Chondrocyte (in vitro differentiated cells): ENCODE results near the gene GAP43. TPM values are rescaled to one million over a fixed set of nuclear protein-coding genes. Genes with fewer than 3 reads are reported as not detected.

ENCODE experiments used
- DNase-seq: peaks from one replicate; pipeline ENCODE4 v3.0.0; 2021; ENCODE audit warnings: mixed read lengths, low spot score
- H3K27ac Mint-ChIP-seq: one replicate; pipeline ENCODE4 v1.8.0; 2021; ENCODE audit warnings: mild to moderate bottlenecking, moderate library complexity, mixed read lengths; ENCODE audit not compliant: unreplicated experiment
- H3K27me3 Mint-ChIP-seq: 2 replicates; pipeline ENCODE4 v1.8.0; 2021; ENCODE audit warnings: low read depth, mixed read lengths
- H3K36me3 Mint-ChIP-seq: 2 replicates; pipeline ENCODE4 v1.8.0; 2021; ENCODE audit warnings: low read depth, mixed read lengths
- H3K4me1 Mint-ChIP-seq: 2 replicates; pipeline ENCODE4 v1.8.0; 2021; ENCODE audit warnings: low read depth, mild to moderate bottlenecking, mixed read lengths
- H3K4me3 Mint-ChIP-seq: one replicate; pipeline ENCODE4 v1.8.0; 2021; ENCODE audit warnings: mild to moderate bottlenecking, moderate library complexity, mixed read lengths; ENCODE audit not compliant: unreplicated experiment
- H3K9me3 Mint-ChIP-seq: 2 replicates; pipeline ENCODE4 v1.8.0; 2021; ENCODE audit warnings: low read depth, mixed read lengths
- total RNA-seq: library from RNA; stranded (reverse); gene quantifications from 3 replicates; pipeline ENCODE4 v1.2.1, GENCODE V29; 2021
- TF ChIP-seq, protein P1 (sequence below): fragments of 200-600 bp; sonication (generic); IDR thresholded peaks from 2 replicates; pipeline ENCODE4 v1.5.0; 2021; ENCODE audit warnings: antibody characterized with exemption, mild to moderate bottlenecking, moderate library complexity

Gene GAP43
- total RNA-seq, 1 donor from 2014 or later = 3.6 TPM

DNA sequence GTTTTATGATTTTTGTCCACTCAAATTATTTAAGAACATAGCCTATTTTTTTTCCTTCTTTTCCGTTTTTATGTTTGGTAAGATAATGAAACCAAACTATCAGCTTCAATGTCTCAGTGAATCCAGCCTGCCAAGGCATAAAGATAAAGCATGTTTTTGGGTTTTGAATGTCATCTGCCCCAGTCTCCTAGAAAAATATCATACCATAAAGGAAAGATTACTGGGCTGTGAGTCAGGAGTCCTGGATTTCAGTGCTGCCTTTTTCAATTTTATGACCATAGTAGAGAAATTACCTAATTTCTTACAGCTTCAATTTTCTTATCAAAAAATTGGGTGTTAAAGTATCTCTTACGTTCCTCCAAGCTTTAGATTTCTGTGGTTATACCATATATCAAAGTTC is 87.5 kb downstream of the GAP43 start:
- peak overlapping the region; percentile 76 for H3K27ac Mint-ChIP-seq
- H3K36me3 Mint-ChIP-seq = no peaks in the 10 kb centered on the region
- DNase-seq = no peak
- TF ChIP-seq, protein P1, sequence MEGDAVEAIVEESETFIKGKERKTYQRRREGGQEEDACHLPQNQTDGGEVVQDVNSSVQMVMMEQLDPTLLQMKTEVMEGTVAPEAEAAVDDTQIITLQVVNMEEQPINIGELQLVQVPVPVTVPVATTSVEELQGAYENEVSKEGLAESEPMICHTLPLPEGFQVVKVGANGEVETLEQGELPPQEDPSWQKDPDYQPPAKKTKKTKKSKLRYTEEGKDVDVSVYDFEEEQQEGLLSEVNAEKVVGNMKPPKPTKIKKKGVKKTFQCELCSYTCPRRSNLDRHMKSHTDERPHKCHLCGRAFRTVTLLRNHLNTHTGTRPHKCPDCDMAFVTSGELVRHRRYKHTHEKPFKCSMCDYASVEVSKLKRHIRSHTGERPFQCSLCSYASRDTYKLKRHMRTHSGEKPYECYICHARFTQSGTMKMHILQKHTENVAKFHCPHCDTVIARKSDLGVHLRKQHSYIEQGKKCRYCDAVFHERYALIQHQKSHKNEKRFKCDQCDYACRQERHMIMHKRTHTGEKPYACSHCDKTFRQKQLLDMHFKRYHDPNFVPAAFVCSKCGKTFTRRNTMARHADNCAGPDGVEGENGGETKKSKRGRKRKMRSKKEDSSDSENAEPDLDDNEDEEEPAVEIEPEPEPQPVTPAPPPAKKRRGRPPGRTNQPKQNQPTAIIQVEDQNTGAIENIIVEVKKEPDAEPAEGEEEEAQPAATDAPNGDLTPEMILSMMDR = no peak
- H3K4me3 Mint-ChIP-seq = no peak overlapping the region
- no peaks in the 10 kb centered on the region for H3K27me3 Mint-ChIP-seq
- peaks cover 36% of the 10 kb centered on the region for H3K4me1 Mint-ChIP-seq
- H3K9me3 Mint-ChIP-seq = no peaks in the 10 kb centered on the region

DNA sequence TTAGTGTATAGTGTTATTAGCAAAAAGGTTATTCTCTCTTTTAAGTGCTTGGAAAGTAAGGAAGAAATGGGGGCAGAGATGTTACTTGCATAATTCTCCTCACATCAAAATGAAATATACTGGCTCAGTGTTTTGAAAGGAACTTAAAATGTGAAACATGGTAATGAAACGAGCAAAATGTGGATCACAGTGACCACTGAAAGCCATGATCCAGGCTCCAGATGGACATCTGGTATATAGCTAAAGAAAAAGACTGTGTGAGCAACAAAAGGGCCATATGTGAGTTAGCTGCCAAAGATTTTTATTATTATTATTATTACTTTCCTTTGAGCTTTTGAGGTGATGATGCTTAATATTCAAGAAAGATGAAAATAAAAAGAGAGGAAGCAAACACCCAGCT is 89.6 kb downstream of the GAP43 start:
- TF ChIP-seq, protein P1 = no peak
- DNase-seq = no peak
- H3K27me3 Mint-ChIP-seq = no peaks in the 10 kb centered on the region
- no peaks in the 10 kb centered on the region for H3K36me3 Mint-ChIP-seq
- peaks cover 26% of the 10 kb centered on the region for H3K4me1 Mint-ChIP-seq
- H3K27ac Mint-ChIP-seq = no peak overlapping the region
- H3K9me3 Mint-ChIP-seq = no peaks in the 10 kb centered on the region
- H3K4me3 Mint-ChIP-seq = no peak overlapping the region

DNA sequence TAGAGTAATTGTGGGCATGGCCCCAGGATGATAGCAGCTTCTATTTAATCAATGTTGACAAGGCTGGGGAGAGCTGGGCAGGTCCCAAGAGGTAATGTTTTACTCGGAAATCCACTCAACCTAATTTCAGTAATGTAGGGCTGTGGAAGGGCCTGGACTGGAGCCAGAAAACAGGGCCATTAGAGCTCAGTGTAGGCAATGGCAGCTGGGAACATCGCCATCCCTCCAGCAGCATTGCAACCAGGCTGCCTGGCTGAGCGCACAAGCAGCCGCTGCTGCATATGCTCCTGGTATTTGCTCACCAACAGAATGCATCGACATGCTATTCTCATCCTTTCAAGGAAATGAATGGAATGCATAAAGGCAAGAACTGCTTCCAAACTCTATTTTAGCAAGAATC is 90.0 kb downstream of the GAP43 start:
- Mint-ChIP-seq H3K27me3 (no peaks in the 10 kb centered on the region), H3K36me3 (no peaks in the 10 kb centered on the region), H3K4me3 (no peak overlapping the region), H3K9me3 (no peaks in the 10 kb centered on the region), H3K27ac (no peak overlapping the region), H3K4me1 (peaks cover 26% of the 10 kb centered on the region)
- TF ChIP-seq, protein P1 = no peak
- DNase-seq = no peak

DNA sequence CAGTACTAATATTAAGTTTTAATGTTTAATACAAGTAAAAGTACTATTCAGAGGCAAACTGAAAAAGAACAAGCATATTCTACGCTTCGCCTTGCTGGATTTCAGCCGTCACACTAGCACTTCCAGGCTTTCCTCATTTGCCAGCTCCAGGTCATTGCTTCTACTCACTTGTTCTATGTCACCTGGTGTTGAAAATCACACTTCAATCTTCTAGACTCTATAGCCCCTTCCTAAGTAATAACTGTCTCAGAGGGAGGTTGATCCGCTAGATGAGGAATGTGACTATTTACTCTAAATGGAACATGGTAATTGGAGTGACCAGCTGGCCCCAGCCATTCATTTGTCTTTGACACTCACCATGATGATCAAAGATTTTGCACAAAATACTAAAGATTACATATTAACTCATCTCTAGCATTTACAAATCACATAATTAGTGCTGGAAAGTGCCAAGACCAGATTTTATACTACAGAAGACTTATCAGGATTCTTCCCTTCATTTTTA is 92.0 kb downstream of the GAP43 start:
- Mint-ChIP-seq H3K27me3 (no peaks in the 10 kb centered on the region), H3K9me3 (no peaks in the 10 kb centered on the region), H3K36me3 (no peaks in the 10 kb centered on the region), H3K4me3 (no peak overlapping the region), H3K4me1 (peaks cover 23% of the 10 kb centered on the region), H3K27ac (no peak overlapping the region)
- TF ChIP-seq, protein P1 = no peak
- DNase-seq = no peak

DNA sequence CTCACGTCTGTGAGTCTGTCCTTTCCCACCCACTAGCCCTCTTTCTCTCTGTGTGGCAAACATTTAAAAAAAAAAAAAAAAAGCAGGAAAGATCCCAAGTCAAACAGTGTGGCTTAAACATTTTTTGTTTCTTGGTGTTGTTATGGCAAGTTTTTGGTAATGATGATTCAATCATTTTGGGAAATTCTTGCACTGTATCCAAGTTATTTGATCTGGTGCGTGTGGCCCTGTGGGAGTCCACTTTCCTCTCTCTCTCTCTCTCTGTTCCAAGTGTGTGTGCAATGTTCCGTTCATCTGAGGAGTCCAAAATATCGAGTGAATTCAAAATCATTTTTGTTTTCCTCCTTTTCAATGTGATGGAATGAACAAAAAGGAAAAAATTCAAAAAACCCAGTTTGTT is 97.7 kb downstream of the GAP43 start:
- no peaks in the 10 kb centered on the region for H3K36me3 Mint-ChIP-seq
- H3K27me3 Mint-ChIP-seq = no peaks in the 10 kb centered on the region
- H3K27ac Mint-ChIP-seq = no peak overlapping the region
- TF ChIP-seq, protein P1 = no peak
- no peak for DNase-seq
- H3K4me3 Mint-ChIP-seq = no peak overlapping the region
- no peaks in the 10 kb centered on the region for H3K9me3 Mint-ChIP-seq
- H3K4me1 Mint-ChIP-seq = no peaks in the 10 kb centered on the region
